WTC11 (cell line): ENCODE data around the gene SIGLEC10. TPM values are rescaled to one million over a fixed set of nuclear protein-coding genes. Genes with fewer than 3 reads are reported as not detected.

Experiments
- ATAC-seq: fragments of 200-7000 bp; cut with Tn5 transposase; 2 replicates; pipeline ENCODE4 v1.10.0; 2021; ENCODE audit warnings: mild to moderate bottlenecking, moderate library complexity
- CTCF ChIA-PET: fragments of 300-600 bp; sonication (Branson Sonifier 250); formaldehyde crosslinking; loops from one replicate; lab custom pipeline; 2021; ENCODE audit warnings: antibody characterized with exemption; lab: Charles Lee
- POLR2A ChIA-PET: fragments of 350-600 bp; sonication (Branson Sonifier 250); formaldehyde crosslinking; loops from one replicate; lab custom pipeline; 2021; ENCODE audit warnings: antibody characterized with exemption; lab: Charles Lee
- DNase-seq: peaks from one replicate; pipeline ENCODE4 v3.0.0; 2021; ENCODE audit warnings: low spot score
- H3K27ac Mint-ChIP-seq: 2 replicates; pipeline ENCODE4 v1.8.0; 2021; ENCODE audit warnings: mixed read lengths
- H3K27me3 Mint-ChIP-seq: 2 replicates; pipeline ENCODE4 v1.8.0; 2021; ENCODE audit warnings: low read depth, mild to moderate bottlenecking, moderate library complexity, mixed read lengths
- H3K36me3 Mint-ChIP-seq: 2 replicates; pipeline ENCODE4 v1.8.0; 2021; ENCODE audit warnings: mixed read lengths
- H3K4me1 Mint-ChIP-seq: 2 replicates; pipeline ENCODE4 v1.8.0; 2022; ENCODE audit warnings: mixed read lengths
- H3K4me3 Mint-ChIP-seq: 2 replicates; pipeline ENCODE4 v1.8.0; 2021; ENCODE audit warnings: mild to moderate bottlenecking, moderate library complexity, mixed read lengths
- H3K9me3 Mint-ChIP-seq: 2 replicates; pipeline ENCODE4 v1.8.0; 2021; ENCODE audit warnings: mixed read lengths
- ATF1 ChIP-seq: sonication (generic); formaldehyde crosslinking; IDR thresholded peaks from 2 replicates; pipeline ENCODE4 v1.8.1; 2023; ENCODE audit warnings: mild to moderate bottlenecking, moderate library complexity, missing genetic modification reagents
- CBFB ChIP-seq: sonication (generic); formaldehyde crosslinking; IDR thresholded peaks from 2 replicates; pipeline ENCODE4 v1.8.1; 2022; ENCODE audit warnings: mild to moderate bottlenecking, low read depth, missing genetic modification reagents
- ESRRA ChIP-seq: sonication (generic); formaldehyde crosslinking; IDR thresholded peaks from 2 replicates; pipeline ENCODE4 v1.8.1; 2022; ENCODE audit warnings: mild to moderate bottlenecking, missing genetic modification reagents, borderline replicate concordance
- FOXK1 ChIP-seq: sonication (generic); formaldehyde crosslinking; IDR thresholded peaks from 2 replicates; pipeline ENCODE4 v1.8.0; 2022; ENCODE audit warnings: mild to moderate bottlenecking, moderate library complexity, missing genetic modification reagents
- GABPB1 ChIP-seq: sonication (generic); formaldehyde crosslinking; IDR thresholded peaks from 2 replicates; pipeline ENCODE4 v1.8.1; 2023; ENCODE audit warnings: mild to moderate bottlenecking, missing genetic modification reagents
- GRHL2 ChIP-seq: fragments of 250-450 bp; sonication (Bioruptor Pico); IDR thresholded peaks from 2 replicates; pipeline ENCODE4 v1.8.0; 2022; ENCODE audit warnings: mild to moderate bottlenecking, moderate library complexity; ENCODE audit not compliant: insufficient replicate concordance, severe bottlenecking
- GTF2I ChIP-seq: fragments of 250-450 bp; sonication (Bioruptor Pico); conservative IDR thresholded peaks from 2 replicates; pipeline ENCODE4 v1.4.0; 2021; ENCODE audit warnings: mild to moderate bottlenecking
- MXD4 ChIP-seq: fragments of 250-450 bp; sonication (Bioruptor Pico); IDR thresholded peaks from 2 replicates; pipeline ENCODE4 v1.8.0; 2021; ENCODE audit warnings: mild to moderate bottlenecking, moderate library complexity, borderline replicate concordance
- MYBL2 ChIP-seq: sonication (generic); formaldehyde crosslinking; IDR thresholded peaks from 2 replicates; pipeline ENCODE4 v1.8.1; 2023; ENCODE audit warnings: mild to moderate bottlenecking, moderate library complexity, missing genetic modification reagents
- NR3C1 ChIP-seq: sonication (generic); formaldehyde crosslinking; conservative IDR thresholded peaks from 2 replicates; pipeline ENCODE4 v1.8.1; 2023; ENCODE audit warnings: low read depth, mild to moderate bottlenecking, missing genetic modification reagents
- SMAD4 ChIP-seq: sonication (generic); formaldehyde crosslinking; IDR thresholded peaks from 2 replicates; pipeline ENCODE4 v1.8.0; 2022; ENCODE audit warnings: mild to moderate bottlenecking, missing genetic modification reagents
- TP53 ChIP-seq: sonication (generic); formaldehyde crosslinking; IDR thresholded peaks from 2 replicates; pipeline ENCODE4 v1.8.1; 2023; ENCODE audit warnings: mild to moderate bottlenecking, missing genetic modification reagents
- ZNF232 ChIP-seq: sonication (generic); formaldehyde crosslinking; IDR thresholded peaks from 2 replicates; pipeline ENCODE4 v1.8.0; 2022; ENCODE audit warnings: mild to moderate bottlenecking, missing genetic modification reagents
- ZNF423 ChIP-seq: fragments of 250-450 bp; sonication (Bioruptor Pico); IDR thresholded peaks from 2 replicates; pipeline ENCODE4 v2.1.2; 2022; ENCODE audit warnings: mild to moderate bottlenecking, moderate library complexity
- total RNA-seq: library from RNA; stranded (reverse); gene quantifications from 3 replicates; pipeline ENCODE4 v1.2.3, GENCODE V29; 2021
- TF ChIP-seq, protein P1 (sequence below): sonication (generic); formaldehyde crosslinking; IDR thresholded peaks from 2 replicates; pipeline ENCODE4 v1.8.0; 2023; ENCODE audit warnings: mild to moderate bottlenecking, missing genetic modification reagents
- TF ChIP-seq, protein P2 (sequence below): sonication (generic); formaldehyde crosslinking; IDR thresholded peaks from 2 replicates; pipeline ENCODE4 v1.8.0; 2022; ENCODE audit warnings: mild to moderate bottlenecking, missing genetic modification reagents
- TF ChIP-seq, protein P3 (sequence below): sonication (generic); formaldehyde crosslinking; IDR thresholded peaks from 2 replicates; pipeline ENCODE4 v1.8.1; 2022; ENCODE audit warnings: low read depth, missing genetic modification reagents, borderline replicate concordance
- TF ChIP-seq, protein P4 (sequence below): sonication (generic); formaldehyde crosslinking; IDR thresholded peaks from 2 replicates; pipeline ENCODE4 v1.8.1; 2023; ENCODE audit warnings: mild to moderate bottlenecking, missing genetic modification reagents, moderate library complexity
- TF ChIP-seq, protein P5 (sequence below): sonication (generic); formaldehyde crosslinking; IDR thresholded peaks from 2 replicates; pipeline ENCODE4 v1.8.1; 2022; ENCODE audit warnings: mild to moderate bottlenecking, missing genetic modification reagents, moderate library complexity, borderline replicate concordance
- TF ChIP-seq, protein P6 (sequence below): sonication (generic); formaldehyde crosslinking; IDR thresholded peaks from 2 replicates; pipeline ENCODE4 v1.8.1; 2022; ENCODE audit warnings: missing genetic modification reagents, borderline replicate concordance
- TF ChIP-seq, protein P7 (sequence below): fragments of 250-450 bp; sonication (Bioruptor Pico); IDR thresholded peaks from 2 replicates; pipeline ENCODE4 v1.9.0; 2021; ENCODE audit warnings: mild to moderate bottlenecking, borderline replicate concordance

The SIGLEC10 gene
- total RNA-seq, 1 experiment from 2014 or later, result not detected

DNA sequence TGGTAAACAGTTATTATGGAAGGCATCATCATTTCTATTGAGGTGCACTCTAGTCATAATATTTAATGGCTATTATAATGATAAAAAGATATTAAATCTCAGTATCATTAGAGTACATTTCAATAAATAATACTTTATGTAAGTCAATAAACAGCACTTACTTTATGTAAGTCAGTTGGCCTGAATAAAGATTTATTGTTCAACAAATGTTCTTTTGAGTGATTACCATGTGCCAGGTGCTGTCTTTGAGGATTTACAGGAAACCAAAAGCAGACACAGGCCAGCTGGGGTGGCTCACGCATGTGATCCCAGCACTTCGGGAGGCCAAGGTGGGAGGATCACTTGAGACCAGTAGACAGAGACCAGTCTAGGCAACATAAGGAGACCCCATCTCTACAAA, 40.0 kb downstream of the SIGLEC10 start:
- ChIA-PET POLR2A (no interaction called here), CTCF (no interaction called here)
- Mint-ChIP-seq H3K27ac (no peak overlapping the region), H3K36me3 (peaks cover 7% of the 10 kb centered on the region; the same call in 1 of the 2 replicates), H3K9me3 (peaks cover 23% of the 10 kb centered on the region), H3K27me3 (peaks cover 22% of the 10 kb centered on the region), H3K4me1 (peaks cover 3% of the 10 kb centered on the region), H3K4me3 (no peak overlapping the region)
- no peak for TF ChIP-seq ZNF423
- TF ChIP-seq NR3C1 (CRISPR knock-in tag), result no peak
- TF ChIP-seq TP53 (CRISPR knock-in tag), result no peak
- TF ChIP-seq CBFB (CRISPR knock-in tag), result no peak
- no peak for TF ChIP-seq GRHL2 (CRISPR knock-in tag)
- TF ChIP-seq, protein P1, sequence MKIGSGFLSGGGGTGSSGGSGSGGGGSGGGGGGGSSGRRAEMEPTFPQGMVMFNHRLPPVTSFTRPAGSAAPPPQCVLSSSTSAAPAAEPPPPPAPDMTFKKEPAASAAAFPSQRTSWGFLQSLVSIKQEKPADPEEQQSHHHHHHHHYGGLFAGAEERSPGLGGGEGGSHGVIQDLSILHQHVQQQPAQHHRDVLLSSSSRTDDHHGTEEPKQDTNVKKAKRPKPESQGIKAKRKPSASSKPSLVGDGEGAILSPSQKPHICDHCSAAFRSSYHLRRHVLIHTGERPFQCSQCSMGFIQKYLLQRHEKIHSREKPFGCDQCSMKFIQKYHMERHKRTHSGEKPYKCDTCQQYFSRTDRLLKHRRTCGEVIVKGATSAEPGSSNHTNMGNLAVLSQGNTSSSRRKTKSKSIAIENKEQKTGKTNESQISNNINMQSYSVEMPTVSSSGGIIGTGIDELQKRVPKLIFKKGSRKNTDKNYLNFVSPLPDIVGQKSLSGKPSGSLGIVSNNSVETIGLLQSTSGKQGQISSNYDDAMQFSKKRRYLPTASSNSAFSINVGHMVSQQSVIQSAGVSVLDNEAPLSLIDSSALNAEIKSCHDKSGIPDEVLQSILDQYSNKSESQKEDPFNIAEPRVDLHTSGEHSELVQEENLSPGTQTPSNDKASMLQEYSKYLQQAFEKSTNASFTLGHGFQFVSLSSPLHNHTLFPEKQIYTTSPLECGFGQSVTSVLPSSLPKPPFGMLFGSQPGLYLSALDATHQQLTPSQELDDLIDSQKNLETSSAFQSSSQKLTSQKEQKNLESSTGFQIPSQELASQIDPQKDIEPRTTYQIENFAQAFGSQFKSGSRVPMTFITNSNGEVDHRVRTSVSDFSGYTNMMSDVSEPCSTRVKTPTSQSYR (CRISPR knock-in tag), result no peak
- no peak for TF ChIP-seq GABPB1 (CRISPR knock-in tag)
- TF ChIP-seq, protein P2, sequence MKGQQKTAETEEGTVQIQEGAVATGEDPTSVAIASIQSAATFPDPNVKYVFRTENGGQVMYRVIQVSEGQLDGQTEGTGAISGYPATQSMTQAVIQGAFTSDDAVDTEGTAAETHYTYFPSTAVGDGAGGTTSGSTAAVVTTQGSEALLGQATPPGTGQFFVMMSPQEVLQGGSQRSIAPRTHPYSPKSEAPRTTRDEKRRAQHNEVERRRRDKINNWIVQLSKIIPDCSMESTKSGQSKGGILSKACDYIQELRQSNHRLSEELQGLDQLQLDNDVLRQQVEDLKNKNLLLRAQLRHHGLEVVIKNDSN (CRISPR knock-in tag), result no peak
- TF ChIP-seq, protein P3, sequence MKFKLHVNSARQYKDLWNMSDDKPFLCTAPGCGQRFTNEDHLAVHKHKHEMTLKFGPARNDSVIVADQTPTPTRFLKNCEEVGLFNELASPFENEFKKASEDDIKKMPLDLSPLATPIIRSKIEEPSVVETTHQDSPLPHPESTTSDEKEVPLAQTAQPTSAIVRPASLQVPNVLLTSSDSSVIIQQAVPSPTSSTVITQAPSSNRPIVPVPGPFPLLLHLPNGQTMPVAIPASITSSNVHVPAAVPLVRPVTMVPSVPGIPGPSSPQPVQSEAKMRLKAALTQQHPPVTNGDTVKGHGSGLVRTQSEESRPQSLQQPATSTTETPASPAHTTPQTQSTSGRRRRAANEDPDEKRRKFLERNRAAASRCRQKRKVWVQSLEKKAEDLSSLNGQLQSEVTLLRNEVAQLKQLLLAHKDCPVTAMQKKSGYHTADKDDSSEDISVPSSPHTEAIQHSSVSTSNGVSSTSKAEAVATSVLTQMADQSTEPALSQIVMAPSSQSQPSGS (CRISPR knock-in tag), result no peak
- no peak for TF ChIP-seq GTF2I
- TF ChIP-seq FOXK1, result no peak
- TF ChIP-seq, protein P4, sequence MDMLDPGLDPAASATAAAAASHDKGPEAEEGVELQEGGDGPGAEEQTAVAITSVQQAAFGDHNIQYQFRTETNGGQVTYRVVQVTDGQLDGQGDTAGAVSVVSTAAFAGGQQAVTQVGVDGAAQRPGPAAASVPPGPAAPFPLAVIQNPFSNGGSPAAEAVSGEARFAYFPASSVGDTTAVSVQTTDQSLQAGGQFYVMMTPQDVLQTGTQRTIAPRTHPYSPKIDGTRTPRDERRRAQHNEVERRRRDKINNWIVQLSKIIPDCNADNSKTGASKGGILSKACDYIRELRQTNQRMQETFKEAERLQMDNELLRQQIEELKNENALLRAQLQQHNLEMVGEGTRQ (CRISPR knock-in tag), result no peak
- no peak for TF ChIP-seq ATF1 (CRISPR knock-in tag)
- TF ChIP-seq ESRRA, result no peak
- TF ChIP-seq, protein P5, sequence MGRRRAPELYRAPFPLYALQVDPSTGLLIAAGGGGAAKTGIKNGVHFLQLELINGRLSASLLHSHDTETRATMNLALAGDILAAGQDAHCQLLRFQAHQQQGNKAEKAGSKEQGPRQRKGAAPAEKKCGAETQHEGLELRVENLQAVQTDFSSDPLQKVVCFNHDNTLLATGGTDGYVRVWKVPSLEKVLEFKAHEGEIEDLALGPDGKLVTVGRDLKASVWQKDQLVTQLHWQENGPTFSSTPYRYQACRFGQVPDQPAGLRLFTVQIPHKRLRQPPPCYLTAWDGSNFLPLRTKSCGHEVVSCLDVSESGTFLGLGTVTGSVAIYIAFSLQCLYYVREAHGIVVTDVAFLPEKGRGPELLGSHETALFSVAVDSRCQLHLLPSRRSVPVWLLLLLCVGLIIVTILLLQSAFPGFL (CRISPR knock-in tag), result no peak
- TF ChIP-seq SMAD4 (CRISPR knock-in tag), result no peak
- no peak for TF ChIP-seq MXD4 (CRISPR knock-in tag)
- DNase-seq (no peak), ATAC-seq (no peak)

DNA sequence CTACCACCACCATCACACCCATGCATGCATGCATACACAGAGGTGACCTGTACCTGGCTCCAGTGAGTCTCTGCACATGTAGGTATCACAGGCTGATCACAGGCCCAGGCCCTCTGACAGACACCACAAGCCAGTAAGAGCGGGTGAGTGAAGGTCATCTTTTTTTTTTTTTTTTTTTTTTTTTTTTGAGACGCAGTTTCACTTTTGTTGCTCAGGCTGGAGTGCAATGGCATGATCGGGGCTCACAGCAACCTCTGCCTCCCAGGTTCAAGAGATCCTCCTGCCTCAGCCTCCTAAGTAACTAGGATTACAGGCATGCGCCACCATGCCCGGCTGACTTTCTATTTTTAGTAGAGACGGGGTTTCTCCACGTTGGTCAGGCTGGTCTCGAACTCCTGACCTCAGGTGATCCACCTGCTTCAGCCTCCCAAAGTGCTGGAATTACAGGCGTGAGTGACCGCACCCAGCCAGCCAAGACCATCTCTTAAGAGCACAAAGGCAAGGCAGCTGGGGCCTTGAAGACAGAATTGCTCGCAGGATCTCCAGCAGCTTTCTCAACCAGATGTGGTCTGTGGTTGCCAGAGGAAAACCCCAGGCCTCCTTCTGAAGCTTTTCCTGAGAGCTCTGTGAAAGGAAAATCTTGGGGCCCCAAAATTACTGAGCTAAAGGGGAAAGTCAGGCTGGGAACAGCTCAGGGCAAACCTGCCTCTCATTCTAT, 41.8 kb downstream of the SIGLEC10 start:
- H3K36me3 Mint-ChIP-seq, result no peaks in the 10 kb centered on the region
- peaks cover 3% of the 10 kb centered on the region for H3K4me1 Mint-ChIP-seq
- ChIA-PET CTCF (interaction anchor here (1.5 kb wide), 1 partner anchor 15 kb away, joined by 4 read pairs; the partner anchor contains the start of gene C19orf84), POLR2A (no interaction called here)
- peaks cover 7% of the 10 kb centered on the region for H3K9me3 Mint-ChIP-seq
- DNase-seq, result no peak
- peaks cover 30% of the 10 kb centered on the region for H3K27me3 Mint-ChIP-seq
- no peak for ATAC-seq
- H3K4me3 Mint-ChIP-seq, result no peak overlapping the region
- peak overlapping the region; percentile 79; the same call in 1 of the 2 replicates for H3K27ac Mint-ChIP-seq
- TF ChIP-seq ZNF423, result no peak
- TF ChIP-seq, protein P6, sequence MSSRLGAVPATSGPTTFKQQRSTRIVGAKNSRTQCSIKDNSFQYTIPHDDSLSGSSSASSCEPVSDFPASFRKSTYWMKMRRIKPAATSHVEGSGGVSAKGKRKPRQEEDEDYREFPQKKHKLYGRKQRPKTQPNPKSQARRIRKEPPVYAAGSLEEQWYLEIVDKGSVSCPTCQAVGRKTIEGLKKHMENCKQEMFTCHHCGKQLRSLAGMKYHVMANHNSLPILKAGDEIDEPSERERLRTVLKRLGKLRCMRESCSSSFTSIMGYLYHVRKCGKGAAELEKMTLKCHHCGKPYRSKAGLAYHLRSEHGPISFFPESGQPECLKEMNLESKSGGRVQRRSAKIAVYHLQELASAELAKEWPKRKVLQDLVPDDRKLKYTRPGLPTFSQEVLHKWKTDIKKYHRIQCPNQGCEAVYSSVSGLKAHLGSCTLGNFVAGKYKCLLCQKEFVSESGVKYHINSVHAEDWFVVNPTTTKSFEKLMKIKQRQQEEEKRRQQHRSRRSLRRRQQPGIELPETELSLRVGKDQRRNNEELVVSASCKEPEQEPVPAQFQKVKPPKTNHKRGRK, result no peak
- TF ChIP-seq, protein P7, sequence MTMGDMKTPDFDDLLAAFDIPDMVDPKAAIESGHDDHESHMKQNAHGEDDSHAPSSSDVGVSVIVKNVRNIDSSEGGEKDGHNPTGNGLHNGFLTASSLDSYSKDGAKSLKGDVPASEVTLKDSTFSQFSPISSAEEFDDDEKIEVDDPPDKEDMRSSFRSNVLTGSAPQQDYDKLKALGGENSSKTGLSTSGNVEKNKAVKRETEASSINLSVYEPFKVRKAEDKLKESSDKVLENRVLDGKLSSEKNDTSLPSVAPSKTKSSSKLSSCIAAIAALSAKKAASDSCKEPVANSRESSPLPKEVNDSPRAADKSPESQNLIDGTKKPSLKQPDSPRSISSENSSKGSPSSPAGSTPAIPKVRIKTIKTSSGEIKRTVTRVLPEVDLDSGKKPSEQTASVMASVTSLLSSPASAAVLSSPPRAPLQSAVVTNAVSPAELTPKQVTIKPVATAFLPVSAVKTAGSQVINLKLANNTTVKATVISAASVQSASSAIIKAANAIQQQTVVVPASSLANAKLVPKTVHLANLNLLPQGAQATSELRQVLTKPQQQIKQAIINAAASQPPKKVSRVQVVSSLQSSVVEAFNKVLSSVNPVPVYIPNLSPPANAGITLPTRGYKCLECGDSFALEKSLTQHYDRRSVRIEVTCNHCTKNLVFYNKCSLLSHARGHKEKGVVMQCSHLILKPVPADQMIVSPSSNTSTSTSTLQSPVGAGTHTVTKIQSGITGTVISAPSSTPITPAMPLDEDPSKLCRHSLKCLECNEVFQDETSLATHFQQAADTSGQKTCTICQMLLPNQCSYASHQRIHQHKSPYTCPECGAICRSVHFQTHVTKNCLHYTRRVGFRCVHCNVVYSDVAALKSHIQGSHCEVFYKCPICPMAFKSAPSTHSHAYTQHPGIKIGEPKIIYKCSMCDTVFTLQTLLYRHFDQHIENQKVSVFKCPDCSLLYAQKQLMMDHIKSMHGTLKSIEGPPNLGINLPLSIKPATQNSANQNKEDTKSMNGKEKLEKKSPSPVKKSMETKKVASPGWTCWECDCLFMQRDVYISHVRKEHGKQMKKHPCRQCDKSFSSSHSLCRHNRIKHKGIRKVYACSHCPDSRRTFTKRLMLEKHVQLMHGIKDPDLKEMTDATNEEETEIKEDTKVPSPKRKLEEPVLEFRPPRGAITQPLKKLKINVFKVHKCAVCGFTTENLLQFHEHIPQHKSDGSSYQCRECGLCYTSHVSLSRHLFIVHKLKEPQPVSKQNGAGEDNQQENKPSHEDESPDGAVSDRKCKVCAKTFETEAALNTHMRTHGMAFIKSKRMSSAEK, result no peak
- no peak for TF ChIP-seq MYBL2 (CRISPR knock-in tag)
- TF ChIP-seq ZNF232, result no peak
- TF ChIP-seq GTF2I, result no peak
